ENCODE data around the gene DOCK4. TPM values are rescaled to one million over a fixed set of nuclear protein-coding genes. Genes with fewer than 3 reads are reported as not detected.
A peak's percentile ranks its signal among the peaks of the same experiment; 100 is the strongest.

The DOCK4 gene
- polyA plus RNA-seq, 1 donor = 8.1 TPM

DNA sequence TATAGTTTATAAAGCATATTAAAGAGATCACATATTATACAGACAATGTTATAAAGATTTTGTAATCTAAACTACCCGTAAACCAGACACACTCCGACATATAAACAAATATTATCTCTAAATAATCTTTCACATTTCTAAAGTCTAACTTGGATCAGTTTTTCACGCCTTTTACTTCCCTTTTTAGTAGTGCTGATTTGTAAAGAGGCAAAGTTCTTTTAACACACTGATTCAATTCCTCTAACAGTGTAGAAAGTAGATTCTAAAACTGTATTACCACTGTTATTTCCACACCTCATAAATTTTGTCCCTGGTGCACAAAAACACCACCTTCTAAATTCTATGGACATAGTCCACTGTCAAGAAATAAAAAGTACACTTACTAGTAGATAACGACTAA is 230.9 kb downstream of the DOCK4 start:
- H3K4me1 ChIP-seq (ENCODE audit: control insufficient read depth, insufficient read depth, low read length) = no peaks in the 10 kb centered on the region
- no peak overlapping the region for H3K27ac ChIP-seq (ENCODE audit: low read length)
- H3K9me3 ChIP-seq (ENCODE audit: control insufficient read depth, low read depth, low read length) = no peaks in the 10 kb centered on the region
- 74% methylated on average over 4 of the region's 4 CpGs for WGBS (ENCODE audit: insufficient coverage, low lambda C conversion rate)
- H3K36me3 ChIP-seq (ENCODE audit: control insufficient read depth, insufficient read depth, low read length) = no peaks in the 10 kb centered on the region
- no peak for DNase-seq
- no peak overlapping the region for H3K4me3 ChIP-seq (ENCODE audit: low read length)
- H3K27me3 ChIP-seq (ENCODE audit: control insufficient read depth, insufficient read depth, low read length) = no peaks in the 10 kb centered on the region

GRCh38 chr7:111960984-111961383 is 245.2 kb downstream of the DOCK4 start:
- WGBS (ENCODE audit: insufficient coverage, low lambda C conversion rate) = 94% methylated on average over 5 of the region's 5 CpGs
- H3K27ac ChIP-seq (ENCODE audit: low read length) = no peak overlapping the region
- no peak overlapping the region for H3K4me3 ChIP-seq (ENCODE audit: low read length)
- no peaks in the 10 kb centered on the region for H3K36me3 ChIP-seq (ENCODE audit: control insufficient read depth, insufficient read depth, low read length)
- no peaks in the 10 kb centered on the region for H3K4me1 ChIP-seq (ENCODE audit: control insufficient read depth, insufficient read depth, low read length)
- no peaks in the 10 kb centered on the region for H3K27me3 ChIP-seq (ENCODE audit: control insufficient read depth, insufficient read depth, low read length)
- DNase-seq = no peak
- no peaks in the 10 kb centered on the region for H3K9me3 ChIP-seq (ENCODE audit: control insufficient read depth, low read depth, low read length)

DNA sequence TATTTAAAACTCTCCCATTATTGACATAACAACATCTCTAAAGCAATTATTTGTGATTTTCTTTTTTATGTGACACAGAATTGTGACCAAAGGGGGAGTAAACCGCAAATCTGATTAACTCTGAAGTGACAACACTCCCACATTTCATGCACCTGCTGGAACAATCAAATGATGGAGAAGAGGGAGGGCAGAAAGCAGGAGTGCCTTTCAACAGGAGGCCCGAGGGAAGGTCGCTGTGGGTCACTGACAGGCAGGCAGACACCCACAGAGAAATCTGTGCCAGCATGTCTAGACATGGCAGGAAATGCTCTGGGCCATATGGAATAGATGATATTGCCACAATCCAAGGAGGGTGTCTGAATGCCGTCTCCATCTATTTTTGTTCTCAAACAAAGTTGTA is 247.3 kb downstream of the DOCK4 start:
- no CpG with 5 or more reads among the region's 4 CpGs for WGBS (ENCODE audit: insufficient coverage, low lambda C conversion rate)
- no peak for DNase-seq
- H3K9me3 ChIP-seq (ENCODE audit: control insufficient read depth, low read depth, low read length) = no peaks in the 10 kb centered on the region

DNA sequence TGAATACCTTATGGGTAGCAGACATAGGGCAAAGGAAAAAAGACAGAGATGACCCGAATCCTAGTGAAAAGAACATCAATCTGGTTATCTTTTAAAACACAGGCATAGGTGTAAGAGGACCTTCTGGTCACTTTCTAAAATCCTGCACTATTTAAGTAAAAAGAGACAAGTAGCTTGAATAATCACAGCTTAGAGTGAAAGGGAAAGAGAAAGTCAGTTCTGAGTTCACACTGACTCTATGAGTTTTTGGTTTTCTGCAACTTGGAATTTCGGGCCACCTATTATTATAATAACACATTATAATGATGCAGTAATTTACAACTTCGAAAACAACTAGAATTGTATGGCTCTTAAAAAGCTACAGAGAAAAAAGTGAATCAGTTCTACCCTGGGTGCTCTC is 247.8 kb downstream of the DOCK4 start:
- Histone ChIP-seq H3K9me3 (ENCODE audit: control insufficient read depth, low read depth, low read length) (no peaks in the 10 kb centered on the region), H3K4me1 (ENCODE audit: control insufficient read depth, insufficient read depth, low read length) (no peaks in the 10 kb centered on the region), H3K4me3 (ENCODE audit: low read length) (no peak overlapping the region), H3K36me3 (ENCODE audit: control insufficient read depth, insufficient read depth, low read length) (no peaks in the 10 kb centered on the region), H3K27ac (ENCODE audit: low read length) (no peak overlapping the region), H3K27me3 (ENCODE audit: control insufficient read depth, insufficient read depth, low read length) (no peaks in the 10 kb centered on the region)
- no peak for DNase-seq
- no CpG with 5 or more reads among the region's 3 CpGs for WGBS (ENCODE audit: insufficient coverage, low lambda C conversion rate)

More for the DNA sequence above, 247.3 kb downstream of the DOCK4 start:
- no peak overlapping the region for H3K4me3 ChIP-seq (ENCODE audit: low read length)
- H3K27me3 ChIP-seq (ENCODE audit: control insufficient read depth, insufficient read depth, low read length) = no peaks in the 10 kb centered on the region
- H3K4me1 ChIP-seq (ENCODE audit: control insufficient read depth, insufficient read depth, low read length) = no peaks in the 10 kb centered on the region
- H3K36me3 ChIP-seq (ENCODE audit: control insufficient read depth, insufficient read depth, low read length) = no peaks in the 10 kb centered on the region
- no peak overlapping the region for H3K27ac ChIP-seq (ENCODE audit: low read length)

DNA sequence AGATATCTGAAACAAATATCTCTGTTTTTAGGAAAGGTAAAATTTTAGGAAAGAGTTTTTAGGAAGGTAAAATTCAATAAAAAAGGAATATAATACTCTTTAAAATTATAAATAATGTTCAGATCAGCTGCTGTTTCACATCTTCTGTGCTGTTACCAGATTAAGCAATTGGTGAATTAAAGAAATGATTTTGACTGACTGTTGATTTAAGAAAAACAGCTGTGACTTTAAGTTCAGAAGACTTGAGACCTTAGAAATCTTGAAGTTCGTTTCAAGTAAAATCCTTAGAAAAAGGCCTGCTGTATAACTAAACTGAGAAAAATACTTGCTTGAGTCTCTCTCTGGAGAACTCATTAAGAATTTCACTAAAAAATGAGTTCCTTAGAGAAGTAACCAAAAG is 250.6 kb downstream of the DOCK4 start:
- H3K36me3 ChIP-seq (ENCODE audit: control insufficient read depth, insufficient read depth, low read length) = no peaks in the 10 kb centered on the region
- H3K4me3 ChIP-seq (ENCODE audit: low read length) = no peak overlapping the region
- no peak overlapping the region for H3K27ac ChIP-seq (ENCODE audit: low read length)
- H3K4me1 ChIP-seq (ENCODE audit: control insufficient read depth, insufficient read depth, low read length) = no peaks in the 10 kb centered on the region
- DNase-seq = no peak
- H3K27me3 ChIP-seq (ENCODE audit: control insufficient read depth, insufficient read depth, low read length) = no peaks in the 10 kb centered on the region
- 67% methylated on average over 1 of the region's 1 CpG for WGBS (ENCODE audit: insufficient coverage, low lambda C conversion rate)
- no peaks in the 10 kb centered on the region for H3K9me3 ChIP-seq (ENCODE audit: control insufficient read depth, low read depth, low read length)

DNA sequence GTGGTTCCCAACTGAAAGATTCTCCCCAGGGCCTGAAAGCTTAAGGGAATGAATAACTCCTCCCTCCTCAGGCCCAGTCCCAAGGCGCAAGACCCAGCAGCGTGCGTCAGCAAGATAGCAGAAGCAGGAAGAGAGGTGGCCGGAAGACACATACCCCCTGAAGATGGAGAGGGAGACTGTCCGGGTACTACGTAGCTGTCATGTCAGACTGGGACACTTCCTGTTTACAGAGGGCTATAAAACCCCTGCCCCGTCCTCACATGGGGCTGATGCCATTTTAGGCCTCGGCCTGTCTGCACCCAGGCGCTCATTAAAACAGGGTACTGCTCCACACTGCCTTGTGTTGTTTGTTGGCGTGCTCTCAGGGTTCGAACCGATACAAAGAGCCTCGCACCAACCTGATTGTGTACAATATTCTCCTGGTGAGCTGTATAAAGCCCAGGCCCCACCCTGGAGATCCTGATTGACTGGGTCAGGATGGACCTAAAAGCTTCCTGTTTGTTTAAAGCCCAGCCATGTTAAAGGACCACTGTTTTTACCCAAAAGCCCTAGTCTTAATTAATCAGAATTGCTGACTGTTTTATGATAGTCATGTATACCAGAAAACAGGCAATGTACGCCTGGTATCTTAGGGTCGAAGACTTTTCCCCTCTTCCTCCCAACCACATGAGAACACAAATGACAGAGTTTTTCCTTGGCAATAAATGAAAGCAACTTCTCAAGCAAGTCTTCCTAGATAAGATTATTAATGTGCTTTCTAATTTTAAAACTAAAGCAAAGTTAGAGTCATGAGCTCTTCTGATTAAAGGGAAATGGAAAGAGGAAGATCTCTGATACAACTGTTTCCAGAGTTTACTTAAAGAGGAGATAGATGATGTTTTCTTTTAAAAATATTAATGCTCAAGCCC is 251.5 kb downstream of the DOCK4 start:
- whole genome bisulfite sequencing (ENCODE audit: insufficient coverage, low lambda C conversion rate) = no CpG with 5 or more reads among the region's 15 CpGs
- no peak overlapping the region for H3K27ac ChIP-seq (ENCODE audit: low read length)
- no peak for DNase-seq
- no peaks in the 10 kb centered on the region for H3K36me3 ChIP-seq (ENCODE audit: control insufficient read depth, insufficient read depth, low read length)
- no peaks in the 10 kb centered on the region for H3K4me1 ChIP-seq (ENCODE audit: control insufficient read depth, insufficient read depth, low read length)
- no peaks in the 10 kb centered on the region for H3K27me3 ChIP-seq (ENCODE audit: control insufficient read depth, insufficient read depth, low read length)
- no peak overlapping the region for H3K4me3 ChIP-seq (ENCODE audit: low read length)
- no peaks in the 10 kb centered on the region for H3K9me3 ChIP-seq (ENCODE audit: control insufficient read depth, low read depth, low read length)

GRCh38 chr7:111954056-111954455 is 252.1 kb downstream of the DOCK4 start:
- H3K27ac ChIP-seq (ENCODE audit: low read length) = no peak overlapping the region
- no peak for DNase-seq

GRCh38 chr7:111953611-111954010 is 252.6 kb downstream of the DOCK4 start:
- H3K4me3 ChIP-seq (ENCODE audit: low read length) = no peak overlapping the region
- no peaks in the 10 kb centered on the region for H3K9me3 ChIP-seq (ENCODE audit: control insufficient read depth, low read depth, low read length)
- H3K27me3 ChIP-seq (ENCODE audit: control insufficient read depth, insufficient read depth, low read length) = no peaks in the 10 kb centered on the region
- peak; percentile 13 to 27 for DNase-seq
- H3K27ac ChIP-seq (ENCODE audit: low read length) = no peak overlapping the region
- no peaks in the 10 kb centered on the region for H3K36me3 ChIP-seq (ENCODE audit: control insufficient read depth, insufficient read depth, low read length)
- H3K4me1 ChIP-seq (ENCODE audit: control insufficient read depth, insufficient read depth, low read length) = no peaks in the 10 kb centered on the region
- no CpG with 5 or more reads among the region's 1 CpG for WGBS (ENCODE audit: insufficient coverage, low lambda C conversion rate)

More at GRCh38 chr7:111954056-111954455, 252.1 kb downstream of the DOCK4 start:
- Histone ChIP-seq H3K27me3 (ENCODE audit: control insufficient read depth, insufficient read depth, low read length) (no peaks in the 10 kb centered on the region), H3K9me3 (ENCODE audit: control insufficient read depth, low read depth, low read length) (no peaks in the 10 kb centered on the region), H3K36me3 (ENCODE audit: control insufficient read depth, insufficient read depth, low read length) (no peaks in the 10 kb centered on the region), H3K4me1 (ENCODE audit: control insufficient read depth, insufficient read depth, low read length) (no peaks in the 10 kb centered on the region), H3K4me3 (ENCODE audit: low read length) (no peak overlapping the region)
- 100% methylated on average over 1 of the region's 5 CpGs for WGBS (ENCODE audit: insufficient coverage, low lambda C conversion rate)

GRCh38 chr7:111952783-111953182 is 253.4 kb downstream of the DOCK4 start:
- Histone ChIP-seq H3K4me3 (ENCODE audit: low read length) (no peak overlapping the region), H3K9me3 (ENCODE audit: control insufficient read depth, low read depth, low read length) (no peaks in the 10 kb centered on the region), H3K36me3 (ENCODE audit: control insufficient read depth, insufficient read depth, low read length) (no peaks in the 10 kb centered on the region), H3K27me3 (ENCODE audit: control insufficient read depth, insufficient read depth, low read length) (no peaks in the 10 kb centered on the region), H3K4me1 (ENCODE audit: control insufficient read depth, insufficient read depth, low read length) (no peaks in the 10 kb centered on the region), H3K27ac (ENCODE audit: low read length) (no peak overlapping the region)
- whole genome bisulfite sequencing (ENCODE audit: insufficient coverage, low lambda C conversion rate) = 80% methylated on average over 2 of the region's 4 CpGs
- no peak for DNase-seq

DNA sequence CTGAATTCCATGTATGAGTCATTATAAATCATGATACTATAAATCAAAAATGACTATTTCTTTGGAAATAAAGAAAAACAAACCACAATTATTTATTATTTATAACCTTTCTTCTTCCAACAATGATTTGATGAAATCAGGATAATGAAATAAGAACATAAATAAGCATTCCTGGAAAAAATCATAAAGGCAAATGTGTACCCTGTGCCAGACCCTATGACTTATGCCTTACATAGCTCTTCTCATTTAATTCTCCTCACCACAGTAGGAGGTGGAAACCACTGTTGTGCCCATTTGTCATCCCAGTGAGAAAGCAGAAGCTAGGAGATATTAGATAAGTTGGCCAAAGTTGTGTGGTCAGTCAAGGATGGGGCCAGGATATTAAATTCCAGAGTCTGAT is 255.1 kb downstream of the DOCK4 start:
- Histone ChIP-seq H3K36me3 (ENCODE audit: control insufficient read depth, insufficient read depth, low read length) (no peaks in the 10 kb centered on the region), H3K27me3 (ENCODE audit: control insufficient read depth, insufficient read depth, low read length) (no peaks in the 10 kb centered on the region), H3K4me1 (ENCODE audit: control insufficient read depth, insufficient read depth, low read length) (no peaks in the 10 kb centered on the region), H3K9me3 (ENCODE audit: control insufficient read depth, low read depth, low read length) (no peaks in the 10 kb centered on the region), H3K27ac (ENCODE audit: low read length) (no peak overlapping the region), H3K4me3 (ENCODE audit: low read length) (no peak overlapping the region)
- no peak for DNase-seq
